ENCODE measurements around the gene TKTL1. TPM values are rescaled to one million over a fixed set of nuclear protein-coding genes. Genes with fewer than 3 reads are reported as not detected.

The TKTL1 gene
- total and polyA plus RNA-seq, 2 of the 8 experiments (the other 6 are each of a cell fraction or from before 2014, with no cell fraction given): 0.05 TPM; not detected in 1

- TF ChIP-seq, protein P1, sequence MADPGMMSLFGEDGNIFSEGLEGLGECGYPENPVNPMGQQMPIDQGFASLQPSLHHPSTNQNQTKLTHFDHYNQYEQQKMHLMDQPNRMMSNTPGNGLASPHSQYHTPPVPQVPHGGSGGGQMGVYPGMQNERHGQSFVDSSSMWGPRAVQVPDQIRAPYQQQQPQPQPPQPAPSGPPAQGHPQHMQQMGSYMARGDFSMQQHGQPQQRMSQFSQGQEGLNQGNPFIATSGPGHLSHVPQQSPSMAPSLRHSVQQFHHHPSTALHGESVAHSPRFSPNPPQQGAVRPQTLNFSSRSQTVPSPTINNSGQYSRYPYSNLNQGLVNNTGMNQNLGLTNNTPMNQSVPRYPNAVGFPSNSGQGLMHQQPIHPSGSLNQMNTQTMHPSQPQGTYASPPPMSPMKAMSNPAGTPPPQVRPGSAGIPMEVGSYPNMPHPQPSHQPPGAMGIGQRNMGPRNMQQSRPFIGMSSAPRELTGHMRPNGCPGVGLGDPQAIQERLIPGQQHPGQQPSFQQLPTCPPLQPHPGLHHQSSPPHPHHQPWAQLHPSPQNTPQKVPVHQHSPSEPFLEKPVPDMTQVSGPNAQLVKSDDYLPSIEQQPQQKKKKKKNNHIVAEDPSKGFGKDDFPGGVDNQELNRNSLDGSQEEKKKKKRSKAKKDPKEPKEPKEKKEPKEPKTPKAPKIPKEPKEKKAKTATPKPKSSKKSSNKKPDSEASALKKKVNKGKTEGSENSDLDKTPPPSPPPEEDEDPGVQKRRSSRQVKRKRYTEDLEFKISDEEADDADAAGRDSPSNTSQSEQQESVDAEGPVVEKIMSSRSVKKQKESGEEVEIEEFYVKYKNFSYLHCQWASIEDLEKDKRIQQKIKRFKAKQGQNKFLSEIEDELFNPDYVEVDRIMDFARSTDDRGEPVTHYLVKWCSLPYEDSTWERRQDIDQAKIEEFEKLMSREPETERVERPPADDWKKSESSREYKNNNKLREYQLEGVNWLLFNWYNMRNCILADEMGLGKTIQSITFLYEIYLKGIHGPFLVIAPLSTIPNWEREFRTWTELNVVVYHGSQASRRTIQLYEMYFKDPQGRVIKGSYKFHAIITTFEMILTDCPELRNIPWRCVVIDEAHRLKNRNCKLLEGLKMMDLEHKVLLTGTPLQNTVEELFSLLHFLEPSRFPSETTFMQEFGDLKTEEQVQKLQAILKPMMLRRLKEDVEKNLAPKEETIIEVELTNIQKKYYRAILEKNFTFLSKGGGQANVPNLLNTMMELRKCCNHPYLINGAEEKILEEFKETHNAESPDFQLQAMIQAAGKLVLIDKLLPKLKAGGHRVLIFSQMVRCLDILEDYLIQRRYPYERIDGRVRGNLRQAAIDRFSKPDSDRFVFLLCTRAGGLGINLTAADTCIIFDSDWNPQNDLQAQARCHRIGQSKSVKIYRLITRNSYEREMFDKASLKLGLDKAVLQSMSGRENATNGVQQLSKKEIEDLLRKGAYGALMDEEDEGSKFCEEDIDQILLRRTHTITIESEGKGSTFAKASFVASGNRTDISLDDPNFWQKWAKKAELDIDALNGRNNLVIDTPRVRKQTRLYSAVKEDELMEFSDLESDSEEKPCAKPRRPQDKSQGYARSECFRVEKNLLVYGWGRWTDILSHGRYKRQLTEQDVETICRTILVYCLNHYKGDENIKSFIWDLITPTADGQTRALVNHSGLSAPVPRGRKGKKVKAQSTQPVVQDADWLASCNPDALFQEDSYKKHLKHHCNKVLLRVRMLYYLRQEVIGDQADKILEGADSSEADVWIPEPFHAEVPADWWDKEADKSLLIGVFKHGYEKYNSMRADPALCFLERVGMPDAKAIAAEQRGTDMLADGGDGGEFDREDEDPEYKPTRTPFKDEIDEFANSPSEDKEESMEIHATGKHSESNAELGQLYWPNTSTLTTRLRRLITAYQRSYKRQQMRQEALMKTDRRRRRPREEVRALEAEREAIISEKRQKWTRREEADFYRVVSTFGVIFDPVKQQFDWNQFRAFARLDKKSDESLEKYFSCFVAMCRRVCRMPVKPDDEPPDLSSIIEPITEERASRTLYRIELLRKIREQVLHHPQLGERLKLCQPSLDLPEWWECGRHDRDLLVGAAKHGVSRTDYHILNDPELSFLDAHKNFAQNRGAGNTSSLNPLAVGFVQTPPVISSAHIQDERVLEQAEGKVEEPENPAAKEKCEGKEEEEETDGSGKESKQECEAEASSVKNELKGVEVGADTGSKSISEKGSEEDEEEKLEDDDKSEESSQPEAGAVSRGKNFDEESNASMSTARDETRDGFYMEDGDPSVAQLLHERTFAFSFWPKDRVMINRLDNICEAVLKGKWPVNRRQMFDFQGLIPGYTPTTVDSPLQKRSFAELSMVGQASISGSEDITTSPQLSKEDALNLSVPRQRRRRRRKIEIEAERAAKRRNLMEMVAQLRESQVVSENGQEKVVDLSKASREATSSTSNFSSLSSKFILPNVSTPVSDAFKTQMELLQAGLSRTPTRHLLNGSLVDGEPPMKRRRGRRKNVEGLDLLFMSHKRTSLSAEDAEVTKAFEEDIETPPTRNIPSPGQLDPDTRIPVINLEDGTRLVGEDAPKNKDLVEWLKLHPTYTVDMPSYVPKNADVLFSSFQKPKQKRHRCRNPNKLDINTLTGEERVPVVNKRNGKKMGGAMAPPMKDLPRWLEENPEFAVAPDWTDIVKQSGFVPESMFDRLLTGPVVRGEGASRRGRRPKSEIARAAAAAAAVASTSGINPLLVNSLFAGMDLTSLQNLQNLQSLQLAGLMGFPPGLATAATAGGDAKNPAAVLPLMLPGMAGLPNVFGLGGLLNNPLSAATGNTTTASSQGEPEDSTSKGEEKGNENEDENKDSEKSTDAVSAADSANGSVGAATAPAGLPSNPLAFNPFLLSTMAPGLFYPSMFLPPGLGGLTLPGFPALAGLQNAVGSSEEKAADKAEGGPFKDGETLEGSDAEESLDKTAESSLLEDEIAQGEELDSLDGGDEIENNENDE (IDR thresholded peaks at IDR 0.05; ENCODE audit: insufficient replicate concordance, low read length): no peak
- TF ChIP-seq POLR2AphosphoS5 (IDR thresholded peaks at IDR 0.05; ENCODE audit: low read depth, low read length) (peak; percentile 21; the same call in 1 of the 2 replicates), RNF2 (IDR thresholded peaks at IDR 0.05; ENCODE audit: borderline replicate concordance, low read depth, low read length, missing control alignments, poor library complexity, severe bottlenecking) (no peak), TCF12 (IDR thresholded peaks at IDR 0.05; ENCODE audit: low read depth, low read length) (no peak), HDAC2 (IDR thresholded peaks at IDR 0.05; ENCODE audit: borderline replicate concordance in 1 of 2, low read depth in 2 of 2, low read length in 2 of 2) (no peak), GABPA (IDR thresholded peaks at IDR 0.05; ENCODE audit: borderline replicate concordance, insufficient read depth, low read length) (no peak), TEAD4 (IDR thresholded peaks at IDR 0.05; ENCODE audit: low read depth, low read length) (no peak), HDAC6 (IDR thresholded peaks at IDR 0.05; ENCODE audit: low read depth, low read length) (no peak)
- TF ChIP-seq, protein P2, sequence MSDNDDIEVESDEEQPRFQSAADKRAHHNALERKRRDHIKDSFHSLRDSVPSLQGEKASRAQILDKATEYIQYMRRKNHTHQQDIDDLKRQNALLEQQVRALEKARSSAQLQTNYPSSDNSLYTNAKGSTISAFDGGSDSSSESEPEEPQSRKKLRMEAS (IDR thresholded peaks at IDR 0.05): peak; percentile 34; the same call in 1 of the 2 replicates
Observed at GRCh38 chrX:154378799-154379568, 83.4 kb downstream of the TKTL1 start, which contains the start of gene EMD (continued).
